Panc1 (cell line): ENCODE measurements around the gene BTG3. TPM values are rescaled to one million over a fixed set of nuclear protein-coding genes. Genes with fewer than 3 reads are reported as not detected.

ENCODE experiments used
- ATAC-seq: fragments of 200-7000 bp; cut with Tn5 transposase; 2 replicates; pipeline ENCODE4 v1.9.1; 2020; ENCODE audit warnings: mild to moderate bottlenecking, moderate library complexity
- BruUV-seq: library from RNA; stranded (reverse); fragments of 400-500 nt; replicated peaks from 2 replicates; lab custom pipeline; 2021; lab: Mats Ljungman, UMichigan
- CTCF ChIA-PET: fragments of 300-600 bp; sonication (Branson Sonifier 250); formaldehyde crosslinking; loops from one replicate; lab custom pipeline; 2022; ENCODE audit warnings: antibody characterized with exemption; lab: Charles Lee
- POLR2A ChIA-PET: fragments of 300-600 bp; sonication (Branson Sonifier 250); formaldehyde crosslinking; loops from one replicate; lab custom pipeline; 2022; ENCODE audit warnings: antibody characterized with exemption; lab: Charles Lee
- DNase-seq: peaks from one replicate; pipeline ENCODE4 v3.0.0-alpha.2; 2010; ENCODE audit warnings: low read depth, low spot score
- H3K27ac ChIP-seq: 2 replicates; pipeline ENCODE4 v1.5.1; 2011; ENCODE audit warnings: mild to moderate bottlenecking, low read length, inconsistent platforms
- H3K27me3 ChIP-seq: fragments of 200-500 bp; sonication (Bioruptor generic); 2 replicates; pipeline ENCODE4 v1.6.0; 2014; ENCODE audit warnings: low read length, inconsistent platforms; ENCODE audit not compliant: control insufficient read depth, insufficient read depth
- H3K36me3 ChIP-seq: fragments of 200-500 bp; sonication (Bioruptor generic); 2 replicates; pipeline ENCODE4 v1.5.1; 2014; ENCODE audit warnings: inconsistent platforms, mild to moderate bottlenecking, low read length, moderate library complexity; ENCODE audit not compliant: control insufficient read depth, insufficient read depth
- H3K4me1 ChIP-seq: 2 replicates; pipeline ENCODE4 v1.5.1; 2011; ENCODE audit warnings: inconsistent platforms, mild to moderate bottlenecking, low read length, moderate library complexity; ENCODE audit not compliant: control insufficient read depth, insufficient read depth
- H3K4me3 ChIP-seq, 2 experiments: 2 replicates each; pipeline ENCODE4 v1.5.1; 2011 to 2012; ENCODE audit warnings: low read depth in 2 of 2, low read length in 2 of 2, mild to moderate bottlenecking in 2 of 2, inconsistent platforms in 1 of 2, moderate library complexity in 1 of 2
- H3K9me3 ChIP-seq: fragments of 200-500 bp; sonication (Bioruptor generic); 2 replicates; pipeline ENCODE4 v1.5.1; 2014; ENCODE audit warnings: low read depth, mild to moderate bottlenecking, inconsistent platforms, low read length, moderate library complexity; ENCODE audit not compliant: control insufficient read depth, insufficient read depth
- POLR2AphosphoS5 ChIP-seq: IDR thresholded peaks from 2 replicates; pipeline ENCODE4 v1.6.1; 2012; ENCODE audit warnings: mild to moderate bottlenecking, low read depth, low read length, moderate library complexity
- SIN3A ChIP-seq: IDR thresholded peaks from 2 replicates; pipeline ENCODE4 v1.6.1; 2012; ENCODE audit warnings: low read depth, mild to moderate bottlenecking, low read length, moderate library complexity, borderline replicate concordance; ENCODE audit not compliant: insufficient read depth
- TCF7L2 ChIP-seq: IDR thresholded peaks from 2 replicates; pipeline ENCODE4 v1.6.1; 2011; ENCODE audit warnings: mild to moderate bottlenecking, low read depth, low read length, inconsistent platforms
- in situ Hi-C: cut with HindIII; loops from 2 replicates; pipeline ENCODE4 v1.10.0; 2016; ENCODE audit warnings: low sequenced_read_pairs, low pct_unique_long_range_greater_than_20kb
- intact Hi-C: fragments of 100-400 bp; cut with micrococcal nuclease; formaldehyde crosslinking; loops from one replicate; pipeline ENCODE4 v1.10.0; 2022; ENCODE audit not compliant: unreplicated experiment
- total RNA-seq: library from RNA; stranded (reverse); gene quantifications from one replicate; pipeline ENCODE4 v1.2.1, GENCODE V29; 2021; ENCODE audit not compliant: unreplicated experiment
- TF ChIP-seq, protein P1 (sequence below): fragments of 450-650 bp; IDR thresholded peaks from 2 replicates; pipeline ENCODE4 v1.5.1; 2017; ENCODE audit warnings: mild to moderate bottlenecking
- TF ChIP-seq, protein P2 (sequence below), 2 experiments: IDR thresholded peaks; 2 replicates each; pipeline ENCODE4 v1.6.1; 2011 to 2012; ENCODE audit warnings: low read depth in 2 of 2, control low read depth in 1 of 2, low read length in 1 of 2, mild to moderate bottlenecking in 1 of 2, moderate library complexity in 1 of 2; ENCODE audit not compliant: insufficient read depth in 1 of 2

The BTG3 gene
- total RNA-seq, 1 experiment from 2014 or later = 20.1 TPM

DNA sequence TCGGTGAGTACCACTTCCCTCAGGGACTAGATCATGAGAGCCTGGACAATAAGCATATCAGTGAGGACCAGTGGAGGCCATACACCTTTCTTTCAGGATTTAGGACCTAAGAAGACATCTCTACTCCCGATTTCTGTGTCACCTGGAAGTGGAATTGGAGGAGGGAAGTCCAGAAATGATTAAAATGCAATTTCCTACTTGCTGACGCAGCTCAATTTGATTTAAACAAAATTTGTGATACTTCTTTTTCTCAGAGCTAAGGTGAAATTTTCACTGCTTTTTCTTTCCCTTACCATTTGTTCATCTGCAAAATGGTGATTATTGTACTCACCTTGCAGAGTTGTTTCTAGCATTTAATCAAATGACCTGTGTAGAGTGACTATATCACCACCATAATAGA lies 38.8 kb upstream of the BTG3 start:
- intact Hi-C loops = no loop called here
- TF ChIP-seq, protein P1, sequence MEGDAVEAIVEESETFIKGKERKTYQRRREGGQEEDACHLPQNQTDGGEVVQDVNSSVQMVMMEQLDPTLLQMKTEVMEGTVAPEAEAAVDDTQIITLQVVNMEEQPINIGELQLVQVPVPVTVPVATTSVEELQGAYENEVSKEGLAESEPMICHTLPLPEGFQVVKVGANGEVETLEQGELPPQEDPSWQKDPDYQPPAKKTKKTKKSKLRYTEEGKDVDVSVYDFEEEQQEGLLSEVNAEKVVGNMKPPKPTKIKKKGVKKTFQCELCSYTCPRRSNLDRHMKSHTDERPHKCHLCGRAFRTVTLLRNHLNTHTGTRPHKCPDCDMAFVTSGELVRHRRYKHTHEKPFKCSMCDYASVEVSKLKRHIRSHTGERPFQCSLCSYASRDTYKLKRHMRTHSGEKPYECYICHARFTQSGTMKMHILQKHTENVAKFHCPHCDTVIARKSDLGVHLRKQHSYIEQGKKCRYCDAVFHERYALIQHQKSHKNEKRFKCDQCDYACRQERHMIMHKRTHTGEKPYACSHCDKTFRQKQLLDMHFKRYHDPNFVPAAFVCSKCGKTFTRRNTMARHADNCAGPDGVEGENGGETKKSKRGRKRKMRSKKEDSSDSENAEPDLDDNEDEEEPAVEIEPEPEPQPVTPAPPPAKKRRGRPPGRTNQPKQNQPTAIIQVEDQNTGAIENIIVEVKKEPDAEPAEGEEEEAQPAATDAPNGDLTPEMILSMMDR = no peak
- no peak for TF ChIP-seq SIN3A
- TF ChIP-seq TCF7L2 = no peak
- TF ChIP-seq, protein P2, sequence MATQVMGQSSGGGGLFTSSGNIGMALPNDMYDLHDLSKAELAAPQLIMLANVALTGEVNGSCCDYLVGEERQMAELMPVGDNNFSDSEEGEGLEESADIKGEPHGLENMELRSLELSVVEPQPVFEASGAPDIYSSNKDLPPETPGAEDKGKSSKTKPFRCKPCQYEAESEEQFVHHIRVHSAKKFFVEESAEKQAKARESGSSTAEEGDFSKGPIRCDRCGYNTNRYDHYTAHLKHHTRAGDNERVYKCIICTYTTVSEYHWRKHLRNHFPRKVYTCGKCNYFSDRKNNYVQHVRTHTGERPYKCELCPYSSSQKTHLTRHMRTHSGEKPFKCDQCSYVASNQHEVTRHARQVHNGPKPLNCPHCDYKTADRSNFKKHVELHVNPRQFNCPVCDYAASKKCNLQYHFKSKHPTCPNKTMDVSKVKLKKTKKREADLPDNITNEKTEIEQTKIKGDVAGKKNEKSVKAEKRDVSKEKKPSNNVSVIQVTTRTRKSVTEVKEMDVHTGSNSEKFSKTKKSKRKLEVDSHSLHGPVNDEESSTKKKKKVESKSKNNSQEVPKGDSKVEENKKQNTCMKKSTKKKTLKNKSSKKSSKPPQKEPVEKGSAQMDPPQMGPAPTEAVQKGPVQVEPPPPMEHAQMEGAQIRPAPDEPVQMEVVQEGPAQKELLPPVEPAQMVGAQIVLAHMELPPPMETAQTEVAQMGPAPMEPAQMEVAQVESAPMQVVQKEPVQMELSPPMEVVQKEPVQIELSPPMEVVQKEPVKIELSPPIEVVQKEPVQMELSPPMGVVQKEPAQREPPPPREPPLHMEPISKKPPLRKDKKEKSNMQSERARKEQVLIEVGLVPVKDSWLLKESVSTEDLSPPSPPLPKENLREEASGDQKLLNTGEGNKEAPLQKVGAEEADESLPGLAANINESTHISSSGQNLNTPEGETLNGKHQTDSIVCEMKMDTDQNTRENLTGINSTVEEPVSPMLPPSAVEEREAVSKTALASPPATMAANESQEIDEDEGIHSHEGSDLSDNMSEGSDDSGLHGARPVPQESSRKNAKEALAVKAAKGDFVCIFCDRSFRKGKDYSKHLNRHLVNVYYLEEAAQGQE (IDR thresholded peaks at IDR 0.05; ENCODE audit: insufficient read depth in 1 of 2, low read depth in 2 of 2, low read length in 1 of 2) = no peak
- no peak for TF ChIP-seq POLR2AphosphoS5
- in situ Hi-C loops = no loop called here
- H3K4me1 ChIP-seq = no peaks in the 10 kb centered on the region
- no peak overlapping the region for H3K27ac ChIP-seq
- H3K36me3 ChIP-seq = no peaks in the 10 kb centered on the region
- no TSS peak for BruUV-seq
- POLR2A ChIA-PET = no interaction called here
- CTCF ChIA-PET = no interaction called here
- no peak overlapping the region for H3K4me3 ChIP-seq
- ATAC-seq = no peak
- no peaks in the 10 kb centered on the region for H3K27me3 ChIP-seq
- no peaks in the 10 kb centered on the region for H3K9me3 ChIP-seq
- DNase-seq = no peak

DNA sequence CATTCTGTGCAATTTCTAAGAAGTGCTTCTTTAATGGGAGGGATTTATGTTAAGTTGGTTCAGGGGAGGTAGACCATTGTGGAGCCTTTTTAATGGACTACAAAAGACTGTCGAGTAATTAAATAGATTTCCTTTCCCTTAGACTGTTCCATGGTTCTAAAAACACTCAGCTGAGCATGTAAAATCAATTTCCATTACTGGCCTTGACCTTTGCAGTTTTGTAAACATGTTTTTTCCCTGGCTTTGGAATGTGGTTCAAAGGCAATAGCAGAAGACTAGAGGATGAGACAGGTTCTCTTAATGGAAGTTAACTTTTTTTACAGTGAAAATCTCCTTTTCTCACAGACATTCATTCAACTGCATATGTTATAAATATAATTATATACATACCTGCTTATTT lies 37.6 kb upstream of the BTG3 start:
- ATAC-seq (no peak), DNase-seq (no peak)
- ChIA-PET CTCF (no interaction called here), POLR2A (no interaction called here)
- no peaks in the 10 kb centered on the region for H3K27me3 ChIP-seq
- no peak overlapping the region for H3K27ac ChIP-seq
- BruUV-seq = no TSS peak
- TF ChIP-seq TCF7L2 (no peak), POLR2AphosphoS5 (no peak), SIN3A (no peak)
- TF ChIP-seq, protein P2 (IDR thresholded peaks at IDR 0.05; ENCODE audit: insufficient read depth in 1 of 2, low read depth in 2 of 2, low read length in 1 of 2) = no peak
- TF ChIP-seq, protein P1 = no peak
- no peak overlapping the region for H3K4me3 ChIP-seq
- no peaks in the 10 kb centered on the region for H3K9me3 ChIP-seq
- in situ Hi-C loops (no loop called here), intact Hi-C loops (no loop called here)
- H3K36me3 ChIP-seq = no peaks in the 10 kb centered on the region
- no peaks in the 10 kb centered on the region for H3K4me1 ChIP-seq
